Endothelial cell of umbilical vein (primary cell): Measurements from ENCODE around the gene GNPDA1. TPM values are rescaled to one million over a fixed set of nuclear protein-coding genes. Genes with fewer than 3 reads are reported as not detected.
"Not testable (repeated sequence)": the region's sequence is repeated elsewhere in the genome, so short reads cannot be mapped to it uniquely, and the experiment has no call there.

Experiments used
- BruUV-seq: library from RNA; stranded (reverse); fragments of 400-500 nt; replicated peaks from 2 replicates; lab custom pipeline; 2021; lab: Mats Ljungman, UMichigan
- CTCF ChIA-PET: fragments of 300-600, 350-600 bp; sonication (Branson Sonifier 250); formaldehyde crosslinking; loops from one replicate; lab custom pipeline; 2021; ENCODE audit warnings: antibody characterized with exemption, inconsistent platforms; lab: Charles Lee
- POLR2A ChIA-PET: fragments of 300-600, 350-600 bp; sonication (Branson Sonifier 250); formaldehyde crosslinking; loops from one replicate; lab custom pipeline; 2021; ENCODE audit warnings: antibody characterized with exemption, inconsistent platforms; lab: Charles Lee
- DNase-seq: peaks from one replicate; pipeline ENCODE4 v3.0.0-alpha.2; 2011; ENCODE audit warnings: low read depth, low spot score
- FAIRE-seq: peaks from 2 replicates; lab custom pipeline; 2011; peaks lifted over from hg19 to GRCh38; lab: Jason Lieb, UNC
- H2AFZ ChIP-seq: 2 replicates; pipeline ENCODE4 v1.6.0; 2012; ENCODE audit warnings: low read depth, low read length, control low read depth, inconsistent platforms
- H3K27ac ChIP-seq: 2 replicates; pipeline ENCODE4 v1.5.1; 2011; ENCODE audit warnings: low read depth, mild to moderate bottlenecking, control low read depth, low read length, moderate library complexity; ENCODE audit not compliant: insufficient read depth
- H3K27me3 ChIP-seq, 2 experiments: 2 replicates each; pipeline versions ENCODE4 v1.6.0 to v1.6.1; 2011; ENCODE audit warnings: low read length in 2 of 2, mixed read lengths in 1 of 2; ENCODE audit not compliant: control insufficient read depth in 2 of 2, insufficient read depth in 2 of 2
- H3K36me3 ChIP-seq, 2 experiments: 2 replicates in 1 of 2; 3 replicates in 1 of 2; pipeline ENCODE4 v1.5.1; 2011; ENCODE audit warnings: low read length in 2 of 2, mild to moderate bottlenecking in 1 of 2, moderate library complexity in 1 of 2; ENCODE audit not compliant: control insufficient read depth in 2 of 2, insufficient read depth in 2 of 2; ENCODE audit errors: extremely low read depth in 1 of 2
- H3K4me1 ChIP-seq: 3 replicates; pipeline ENCODE4 v1.5.1; 2011; ENCODE audit warnings: mild to moderate bottlenecking, low read length; ENCODE audit not compliant: control insufficient read depth, insufficient read depth; ENCODE audit errors: extremely low read depth
- H3K4me2 ChIP-seq: 2 replicates; pipeline ENCODE4 v1.6.1; 2011; ENCODE audit warnings: low read length, control low read depth, mixed read lengths; ENCODE audit not compliant: insufficient read depth
- H3K4me3 ChIP-seq, 3 experiments: fragments of 200-600 bp in 1 of 3; sonication (generic), shearing (Covaris generic) in 1 of 3; replicated peaks in 1 of 3; 2 replicates each; pipeline ENCODE4 v1.5.1; 2011 to 2016; ENCODE audit warnings: control low read depth in 3 of 3, low read length in 3 of 3, mild to moderate bottlenecking in 2 of 3, inconsistent platforms in 1 of 3, low read depth in 1 of 3, moderate library complexity in 1 of 3; ENCODE audit not compliant: insufficient read depth in 1 of 3
- H3K79me2 ChIP-seq: 2 replicates; pipeline ENCODE4 v1.6.0; 2012; ENCODE audit warnings: low read length, inconsistent platforms; ENCODE audit not compliant: control insufficient read depth, insufficient read depth
- H3K9ac ChIP-seq: replicated peaks from 2 replicates; pipeline ENCODE3; 2011; ENCODE audit warnings: low read length, control low read depth; ENCODE audit not compliant: insufficient read depth; ENCODE audit errors: extremely low read depth
- H3K9me1 ChIP-seq: replicated peaks from 3 replicates; pipeline ENCODE4 v1.6.0; 2011; ENCODE audit warnings: mild to moderate bottlenecking, low read length; ENCODE audit not compliant: control insufficient read depth, insufficient read depth; ENCODE audit errors: extremely low read depth
- H3K9me3 ChIP-seq: replicated peaks from 2 replicates; pipeline ENCODE4 v1.5.1; 2012; ENCODE audit warnings: low read length, inconsistent platforms; ENCODE audit not compliant: control insufficient read depth, insufficient read depth
- H4K20me1 ChIP-seq: replicated peaks from 2 replicates; pipeline ENCODE3; 2011; ENCODE audit warnings: mild to moderate bottlenecking, low read length; ENCODE audit not compliant: control insufficient read depth, insufficient read depth; ENCODE audit errors: extremely low read depth
- FOS ChIP-seq: IDR thresholded peaks from 2 replicates; pipeline ENCODE4 v1.6.1; 2011; ENCODE audit warnings: mild to moderate bottlenecking, low read length, moderate library complexity, borderline replicate concordance; ENCODE audit not compliant: insufficient read depth
- POLR2A ChIP-seq: IDR thresholded peaks from 2 replicates; pipeline ENCODE4 v1.6.1; 2012; ENCODE audit warnings: low read depth, mild to moderate bottlenecking, control low read depth, low read length
- dilution Hi-C: fragments of 300-500 bp; cut with MboI; formaldehyde crosslinking; loops from one replicate; pipeline ENCODE4 v1.15.0; 2019; ENCODE audit warnings: low sequenced_read_pairs; ENCODE audit not compliant: extremely low pct_ligation_motif_present
- intact Hi-C: fragments of 100-400 bp; cut with micrococcal nuclease; formaldehyde crosslinking; loops from one replicate; pipeline ENCODE4 v1.10.0; 2022
- polyA plus RNA-seq, 4 experiments: library from polyadenylated mRNA; depleted of rRNA in 3 of 4; stranded (reverse) in 3 of 4; unstranded in 1 of 4; fragments of >200 nt; gene quantifications; 2 replicates each; pipeline versions ENCODE4 v1.2.1 to v1.2.3, GENCODE V29; 2011 to 2012; ENCODE audit warnings: missing spikeins in 1 of 4
- total RNA-seq: library from RNA; stranded (reverse); gene quantifications from 2 replicates; pipeline ENCODE4 v1.2.3, GENCODE V29; 2021
- TF ChIP-seq, protein P1 (sequence below): IDR thresholded peaks from 2 replicates; pipeline ENCODE4 v1.6.1; 2011; ENCODE audit not compliant: insufficient read depth, insufficient read length

The GNPDA1 gene
- total and polyA plus RNA-seq, 2 donors (not counting 3 experiments of a cell fraction or from before 2014, with no cell fraction given): 22.5 to 49.3 TPM

DNA sequence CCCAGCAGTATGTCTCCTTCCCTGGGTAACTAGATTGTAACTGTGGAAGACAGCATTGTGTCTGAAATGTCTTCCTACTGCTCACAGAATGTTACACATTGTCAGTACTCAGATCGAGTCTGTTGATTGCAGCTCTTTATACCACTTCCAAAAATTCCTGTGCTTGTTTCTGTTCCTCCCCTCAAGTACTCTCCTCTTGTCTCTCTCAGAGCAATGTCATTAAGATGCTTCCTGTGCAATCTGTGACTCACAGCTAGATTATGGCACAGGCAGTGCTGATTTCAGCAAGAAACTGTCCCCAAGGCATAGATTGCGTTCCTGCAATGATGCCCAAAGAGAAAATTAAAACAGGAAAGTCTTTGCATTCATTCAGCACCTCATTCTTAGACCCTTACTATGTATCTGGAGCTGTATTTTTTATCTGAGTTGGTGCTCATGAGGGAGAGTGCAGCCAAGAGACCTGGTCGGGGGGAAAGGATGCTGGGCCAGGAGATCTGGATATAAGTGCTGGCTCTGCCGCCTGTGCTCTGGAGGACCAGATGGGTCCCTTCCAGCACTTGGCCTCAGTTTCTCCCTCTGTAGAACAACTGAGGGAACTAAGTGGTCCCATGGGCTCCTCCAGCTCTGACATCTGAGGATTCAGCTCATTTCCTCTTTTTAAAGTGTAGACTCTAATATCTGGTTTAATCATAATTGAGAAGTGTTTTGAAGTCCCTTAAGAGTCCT lies 40.8 kb upstream of the GNPDA1 start:
- FAIRE-seq: peak; percentile 77
- H3K4me2 ChIP-seq: peak overlapping the region; percentile 20
- dilution Hi-C loops: no loop called here
- no peaks in the 10 kb centered on the region for H3K9me3 ChIP-seq
- peak; percentile 33 for DNase-seq
- no peaks in the 10 kb centered on the region for H4K20me1 ChIP-seq
- no peak overlapping the region for H2AFZ ChIP-seq
- no peak overlapping the region for H3K4me3 ChIP-seq
- H3K9me1 ChIP-seq: no peaks in the 10 kb centered on the region
- CTCF ChIA-PET: interaction anchor here (0.8 to 1.8 kb wide), 6 partner anchors 11 to 42 kb away, joined by 3 to 6 read pairs (median 4); partner anchors contain the start of gene GNPDA1
- peak; percentile 26 for TF ChIP-seq FOS
- TF ChIP-seq, protein P1, sequence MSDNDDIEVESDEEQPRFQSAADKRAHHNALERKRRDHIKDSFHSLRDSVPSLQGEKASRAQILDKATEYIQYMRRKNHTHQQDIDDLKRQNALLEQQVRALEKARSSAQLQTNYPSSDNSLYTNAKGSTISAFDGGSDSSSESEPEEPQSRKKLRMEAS: no peak
- no peak for TF ChIP-seq POLR2A
- no peaks in the 10 kb centered on the region for H3K36me3 ChIP-seq
- H3K9ac ChIP-seq: no peak overlapping the region
- intact Hi-C loops: loop anchor here (2.0 kb wide), 1 partner anchor 37 kb away; no protein-coding TSS in a partner anchor
- POLR2A ChIA-PET: interaction anchor here (0.5 kb wide), 1 partner anchor 32 kb away, joined by 5 read pairs; no protein-coding TSS in a partner anchor
- BruUV-seq: no TSS peak
- H3K4me1 ChIP-seq: peaks cover 10% of the 10 kb centered on the region
- H3K79me2 ChIP-seq: no peaks in the 10 kb centered on the region
- H3K27me3 ChIP-seq: peaks cover 1 to 2% of the 10 kb centered on the region in 2 experiments
- no peak overlapping the region for H3K27ac ChIP-seq

DNA sequence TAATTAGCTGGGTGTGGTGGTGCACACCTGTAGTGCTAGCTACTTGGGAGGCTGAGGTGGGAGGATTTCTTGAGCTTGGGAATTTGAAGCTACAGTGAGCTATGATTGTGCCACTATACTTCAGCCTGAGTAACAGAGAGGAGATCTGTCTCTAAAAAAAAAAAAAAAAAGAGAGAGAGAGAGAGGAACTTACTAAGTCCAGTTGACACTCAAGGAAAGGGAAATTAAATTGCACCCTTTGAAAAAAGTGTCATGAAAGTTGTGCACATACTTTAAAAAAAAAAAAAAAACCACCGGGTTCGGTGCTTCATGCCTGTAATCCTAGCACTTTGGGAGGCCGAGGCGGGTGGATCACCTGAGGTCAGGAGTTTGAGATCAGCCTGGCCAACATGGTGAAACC lies 39.2 kb upstream of the GNPDA1 start:
- H3K79me2 ChIP-seq, H4K20me1 ChIP-seq, CTCF ChIA-PET, H3K27me3 ChIP-seq, H3K9me1 ChIP-seq, H3K4me1 ChIP-seq, H3K4me3 ChIP-seq, dilution Hi-C loops, DNase-seq, H3K4me2 ChIP-seq, FAIRE-seq, H3K36me3 ChIP-seq, H3K9me3 ChIP-seq, BruUV-seq, H3K27ac ChIP-seq, H2AFZ ChIP-seq, H3K9ac ChIP-seq: not testable (repeated sequence)
- intact Hi-C loops: loop anchor here (2.0 kb wide), 1 partner anchor 35 kb away; no protein-coding TSS in a partner anchor
- POLR2A ChIA-PET: interaction anchor here (0.7 kb wide), 2 partner anchors 39 to 55 kb away, joined by 3 to 11 read pairs; partner anchors contain the start of gene GNPDA1
